GM23248 (cell line): ENCODE measurements around the gene HECTD4. TPM values are rescaled to one million over a fixed set of nuclear protein-coding genes. Genes with fewer than 3 reads are reported as not detected.
"Not testable (repeated sequence)": the region's sequence is repeated elsewhere in the genome, so short reads cannot be mapped to it uniquely, and the experiment has no call there.

Experiments
- DNase-seq: peaks from one replicate; pipeline ENCODE4 v3.0.0-alpha.2; 2015
- H2AFZ ChIP-seq: fragments of 200-600 bp; sonication (generic); 2 replicates; pipeline ENCODE4 v1.6.1; 2016; ENCODE audit warnings: antibody characterized with exemption
- H3F3A ChIP-seq: fragments of 200-600 bp; sonication (generic); 2 replicates; pipeline ENCODE4 v1.6.1; 2016; ENCODE audit warnings: mild to moderate bottlenecking, antibody characterized with exemption, mixed run types; ENCODE audit not compliant: insufficient read depth
- H3K27ac ChIP-seq: fragments of 200-600 bp; sonication (generic); 2 replicates; pipeline ENCODE4 v1.5.1; 2016; ENCODE audit warnings: mild to moderate bottlenecking
- H3K27me3 ChIP-seq: fragments of 200-600 bp; sonication (generic); replicated peaks from 2 replicates; pipeline ENCODE4 v1.6.1; 2016; ENCODE audit warnings: mild to moderate bottlenecking; ENCODE audit not compliant: insufficient read depth
- H3K36me3 ChIP-seq: fragments of 200-600 bp; sonication (generic); 2 replicates; pipeline ENCODE4 v1.6.1; 2016; ENCODE audit warnings: low read depth, mild to moderate bottlenecking
- H3K4me1 ChIP-seq: fragments of 200-600 bp; sonication (generic); 2 replicates; pipeline ENCODE4 v1.6.1; 2016; ENCODE audit warnings: mild to moderate bottlenecking; ENCODE audit not compliant: insufficient read depth
- H3K4me2 ChIP-seq: fragments of 200-600 bp; sonication (generic); one replicate; pipeline ENCODE4 v1.6.1; 2016; ENCODE audit warnings: mild to moderate bottlenecking; ENCODE audit not compliant: unreplicated experiment
- H3K4me3 ChIP-seq: fragments of 200-600 bp; sonication (generic); 2 replicates; pipeline ENCODE4 v1.5.1; 2016; ENCODE audit warnings: mild to moderate bottlenecking
- H3K79me2 ChIP-seq: fragments of 200-600 bp; sonication (generic); 2 replicates; pipeline ENCODE4 v1.6.1; 2016; ENCODE audit warnings: mild to moderate bottlenecking; ENCODE audit not compliant: insufficient read depth
- H3K9ac ChIP-seq: fragments of 200-600 bp; sonication (generic); 2 replicates; pipeline ENCODE4 v1.6.1; 2016; ENCODE audit warnings: mild to moderate bottlenecking
- H3K9me2 ChIP-seq: fragments of 200-600 bp; sonication (generic); 2 replicates; pipeline ENCODE4 v1.6.1; 2016; ENCODE audit warnings: mixed run types, mild to moderate bottlenecking, moderate library complexity; ENCODE audit not compliant: insufficient read depth
- H3K9me3 ChIP-seq: fragments of 200-600 bp; sonication (generic); one replicate; pipeline ENCODE4 v1.6.1; 2017; ENCODE audit warnings: low read depth
- H4K20me1 ChIP-seq: fragments of 200-600 bp; sonication (generic); 2 replicates; pipeline ENCODE4 v1.6.0; 2016; ENCODE audit not compliant: insufficient read depth
- EZH2 ChIP-seq: fragments of 200-600 bp; sonication (generic); IDR thresholded peaks from 2 replicates; pipeline ENCODE4 v1.6.1; 2018; ENCODE audit warnings: antibody characterized with exemption, mild to moderate bottlenecking; ENCODE audit not compliant: insufficient read depth, poor library complexity, severe bottlenecking
- EZH2phosphoT487 ChIP-seq: fragments of 200-600 bp; sonication (generic); IDR thresholded peaks from 2 replicates; pipeline ENCODE4 v1.6.1; 2018; ENCODE audit warnings: antibody characterized with exemption, moderate library complexity, mild to moderate bottlenecking, low read depth; ENCODE audit not compliant: insufficient read depth
- WGBS, 2 experiments: methylation state at CpG; one replicate each; pipeline ENCODE4 v1.1.6; 2015 to 2017; ENCODE audit warnings: low lambda C conversion rate in 2 of 2, low coverage in 1 of 2; ENCODE audit errors: missing lambda C conversion rate in 2 of 2; 5-methylcytosine and 5-hydroxymethylcytosine counted together
- in situ Hi-C: fragments of 300-500 bp; cut with MboI; formaldehyde crosslinking; loops from 2 replicates; pipeline ENCODE4 v1.15.0; 2020
- polyA plus RNA-seq: library from polyadenylated mRNA; unstranded; fragments of >200 nt; fragmentation: Nextera tagmentation; extraction: Ambion mirVana; gene quantifications from 2 replicates; pipeline ENCODE4 v1.2.1, GENCODE V29; 2016
- total RNA-seq: library from RNA; depleted of rRNA; stranded (reverse); fragments of >200 nt; shearing (Covaris generic); gene quantifications from 2 replicates; pipeline ENCODE4 v1.2.3, GENCODE V29; 2014

HECTD4 gene
- total and polyA plus RNA-seq, 2 experiments from 2014 or later = 7.5 to 8.9 TPM

- in situ Hi-C loops = no loop called here
- WGBS, 2 experiments = 95 to 96% methylated on average over 6 of the region's 6 CpGs
- Histone ChIP-seq H3K27me3 (no peaks in the 10 kb centered on the region), H3K4me3 (no peak overlapping the region), H3K27ac (no peak overlapping the region), H3K36me3 (0 out of 2 replicates have a peak, but pooled peaks cover 2% of the 10 kb centered on the region), H3K9ac (no peak overlapping the region), H3K79me2 (no peaks in the 10 kb centered on the region), H3K4me1 (no peaks in the 10 kb centered on the region), H3K9me3 (no peaks in the 10 kb centered on the region), H2AFZ (no peak overlapping the region), H4K20me1 (no peaks in the 10 kb centered on the region), H3F3A (no peaks in the 10 kb centered on the region), H3K9me2 (no peaks in the 10 kb centered on the region), H3K4me2 (no peak overlapping the region)
- DNase-seq = no peak
- TF ChIP-seq EZH2phosphoT487 (no peak), EZH2 (no peak)
Observed at GRCh38 chr12:112160611-112161010, 221.6 kb downstream of the HECTD4 start.

- no peak for DNase-seq
- no peaks in the 10 kb centered on the region for H4K20me1 ChIP-seq
- no peaks in the 10 kb centered on the region for H3K27me3 ChIP-seq
- peaks cover 6% of the 10 kb centered on the region; the same call in 1 of the 2 replicates for H3K36me3 ChIP-seq
- no peaks in the 10 kb centered on the region for H3K9me3 ChIP-seq
- no peaks in the 10 kb centered on the region for H3K79me2 ChIP-seq
- H3K4me3 ChIP-seq = no peak overlapping the region
- no peaks in the 10 kb centered on the region for H3K4me1 ChIP-seq
- in situ Hi-C loops = no loop called here
- H3K9ac ChIP-seq = no peak overlapping the region
- H3F3A ChIP-seq = no peaks in the 10 kb centered on the region
- WGBS, 2 experiments = 88 to 94% methylated on average over 5 to 6 of the region's 6 CpGs
- TF ChIP-seq EZH2phosphoT487 (no peak), EZH2 (no peak)
- no peak overlapping the region for H3K4me2 ChIP-seq
- H3K27ac ChIP-seq = no peak overlapping the region
- H2AFZ ChIP-seq = no peak overlapping the region
- H3K9me2 ChIP-seq = no peaks in the 10 kb centered on the region
Observed at GRCh38 chr12:112159146-112159541, 223.1 kb downstream of the HECTD4 start.

DNA sequence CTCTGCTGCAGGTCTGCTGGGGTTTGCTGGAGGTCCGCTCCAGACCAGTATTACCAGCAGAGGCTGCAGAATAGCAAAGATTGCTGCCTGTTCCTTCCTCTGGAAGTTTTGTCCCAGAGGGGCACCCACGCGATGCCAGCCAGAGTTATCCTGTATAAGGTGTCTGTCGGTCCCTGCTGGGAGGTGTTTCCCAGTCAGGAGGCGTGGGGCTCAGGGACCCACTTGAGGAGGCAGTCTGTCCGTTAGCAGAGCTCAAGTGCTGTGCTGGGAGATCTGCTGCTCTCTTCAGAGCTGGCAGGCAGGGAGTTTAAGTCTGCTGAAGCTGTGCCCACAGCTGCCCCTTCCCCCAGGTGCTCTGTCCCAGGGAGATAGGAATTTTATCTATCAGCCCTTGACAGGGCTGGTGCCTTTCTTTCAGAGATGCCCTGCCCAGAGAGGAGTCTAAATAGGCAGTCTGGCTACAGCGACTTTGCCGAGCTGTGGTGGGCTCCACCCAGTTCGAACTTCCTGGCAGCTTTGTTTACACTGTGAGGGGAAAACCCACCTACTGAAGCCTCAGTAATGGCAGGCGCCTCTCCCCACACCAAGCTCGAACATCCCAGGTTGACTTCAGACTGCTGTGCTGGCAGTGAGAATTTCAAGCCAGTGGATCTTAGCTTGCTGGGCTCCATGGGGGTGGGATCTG, 223.6 kb downstream of the HECTD4 start:
- in situ Hi-C loops, H3K27ac ChIP-seq, DNase-seq, H4K20me1 ChIP-seq, H3K4me2 ChIP-seq, H3K9me3 ChIP-seq, H3K79me2 ChIP-seq, H3K9me2 ChIP-seq, H3K36me3 ChIP-seq, H3K9ac ChIP-seq, H3K4me3 ChIP-seq, H3F3A ChIP-seq, H3K27me3 ChIP-seq, H2AFZ ChIP-seq, H3K4me1 ChIP-seq: not testable (repeated sequence)
- 97 to 98% methylated on average over 11 of the region's 11 CpGs for WGBS, 2 experiments

GRCh38 chr12:112153893-112154219, 228.4 kb downstream of the HECTD4 start:
- no peaks in the 10 kb centered on the region for H3K9me2 ChIP-seq
- H2AFZ ChIP-seq = no peak overlapping the region
- in situ Hi-C loops = no loop called here
- H3K27ac ChIP-seq = no peak overlapping the region
- no peaks in the 10 kb centered on the region for H4K20me1 ChIP-seq
- no peaks in the 10 kb centered on the region for H3K27me3 ChIP-seq
- H3K4me3 ChIP-seq = no peak overlapping the region
- H3K36me3 ChIP-seq = peaks cover 38% of the 10 kb centered on the region
- no peaks in the 10 kb centered on the region for H3F3A ChIP-seq
- no peak for TF ChIP-seq EZH2phosphoT487
- no peak for TF ChIP-seq EZH2
- no peak overlapping the region for H3K9ac ChIP-seq
- 82 to 87% methylated on average over 8 of the region's 8 CpGs for WGBS, 2 experiments
- no peaks in the 10 kb centered on the region for H3K79me2 ChIP-seq
- no peak overlapping the region for H3K4me2 ChIP-seq
- DNase-seq = no peak
- no peaks in the 10 kb centered on the region for H3K9me3 ChIP-seq
- no peaks in the 10 kb centered on the region for H3K4me1 ChIP-seq
